Tibial nerve (tissue), 4 donors: ENCODE results near the gene SLC10A7. TPM values are rescaled to one million over a fixed set of nuclear protein-coding genes. Genes with fewer than 3 reads are reported as not detected.
A peak's percentile ranks its signal among the peaks of the same experiment; 100 is the strongest.

Experiments used
- DNase-seq, 2 donors: peaks; one replicate each; pipeline ENCODE4 v3.0.0-alpha.2; 2019; ENCODE audit warnings: low spot score in 2 of 2
- H3K27ac ChIP-seq, 4 donors: fragments of 200-600 bp; sonication (generic) in 3 of 4; one replicate each; pipeline ENCODE4 v1.5.1; 2017 to 2019; ENCODE audit warnings: mild to moderate bottlenecking in 1 of 4
- H3K27me3 ChIP-seq, 2 donors: fragments of 200-600 bp; sonication (generic) in 1 of 2; one replicate each; pipeline versions ENCODE4 v1.5.1 to v1.6.0; 2017 to 2019
- H3K36me3 ChIP-seq, 3 donors: fragments of 200-600 bp; sonication (generic); one replicate each; pipeline ENCODE4 v1.5.1; 2018 to 2019
- H3K4me1 ChIP-seq, 4 donors: fragments of 200-600 bp; sonication (generic) in 3 of 4; one replicate each; pipeline ENCODE4 v1.5.1; 2017 to 2019
- H3K4me3 ChIP-seq, 4 donors: fragments of 200-600 bp; sonication (generic) in 3 of 4; one replicate each; pipeline ENCODE4 v1.5.1; 2017 to 2019; ENCODE audit warnings: mild to moderate bottlenecking in 1 of 4, moderate library complexity in 1 of 4
- H3K9me3 ChIP-seq, 4 donors: fragments of 200-600 bp; sonication (generic) in 3 of 4; one replicate each; pipeline ENCODE4 v1.5.1; 2017 to 2019
- CTCF ChIP-seq, 5 experiments: fragments of 200-600 bp in 3 of 5; fragments of 450-650 bp in 2 of 5; sonication (generic) in 3 of 5; IDR thresholded peaks; one replicate each; pipeline ENCODE4 v1.5.1; 2016 to 2019; ENCODE audit warnings: antibody characterized with exemption in 5 of 5, mild to moderate bottlenecking in 3 of 5, moderate library complexity in 2 of 5
- EP300 ChIP-seq, 2 donors: sonication (generic); formaldehyde crosslinking; IDR thresholded peaks; one replicate each; pipeline ENCODE4 v1.6.1; 2017; ENCODE audit warnings: antibody characterized with exemption in 2 of 2, mild to moderate bottlenecking in 1 of 2
- POLR2A ChIP-seq, 2 donors: fragments of 450-650 bp; IDR thresholded peaks; one replicate each; pipeline ENCODE4 v1.6.1; 2017; ENCODE audit warnings: antibody characterized with exemption in 2 of 2, mild to moderate bottlenecking in 2 of 2, moderate library complexity in 2 of 2
- WGBS, 2 donors: methylation state at CpG; one replicate each; pipeline ENCODE4 v1.1.5; 2018; 5-methylcytosine and 5-hydroxymethylcytosine counted together
- total RNA-seq, 4 donors: library from RNA; depleted of rRNA; stranded (reverse); fragments of >200 nt; gene quantifications; one replicate each; pipeline ENCODE4 v1.1.0, GENCODE V29; 2016

Gene SLC10A7
- total RNA-seq, 4 donors from 2014 or later, result 9.8 to 13.8 (median 11.9) TPM

DNA sequence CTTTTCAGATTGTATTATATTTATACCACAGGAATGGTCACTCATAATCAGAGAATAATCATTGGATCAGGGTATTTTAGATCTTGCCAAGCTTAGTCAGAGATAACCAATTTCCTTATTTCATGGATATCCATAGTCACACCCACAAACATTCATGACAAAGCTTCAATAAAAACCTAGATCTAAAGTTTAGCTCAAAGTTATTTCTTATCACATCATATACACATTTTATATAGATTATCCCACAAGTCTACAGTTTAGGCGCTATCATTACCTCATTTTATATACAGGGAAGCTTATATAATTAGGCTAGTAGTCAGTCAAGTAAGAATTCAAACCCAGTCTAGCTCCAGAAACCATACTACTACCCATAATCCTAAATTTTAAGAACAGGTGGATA, 82.3 kb downstream of the SLC10A7 start:
- DNase-seq, result no peak
- WGBS, 2 donors, result 98% methylated on average over 1 of the region's 1 CpG
- H3K9me3 ChIP-seq, result no peaks in the 10 kb centered on the region
- H3K4me3 ChIP-seq, result no peak overlapping the region
- H3K27ac ChIP-seq, result no peak overlapping the region
- no peak for TF ChIP-seq CTCF (IDR thresholded peaks at IDR 0.05)
- no peak for TF ChIP-seq EP300 (IDR thresholded peaks at IDR 0.05)
- TF ChIP-seq POLR2A (IDR thresholded peaks at IDR 0.05), result no peak
- no peaks in the 10 kb centered on the region for H3K36me3 ChIP-seq
- no peaks in the 10 kb centered on the region for H3K27me3 ChIP-seq
- peaks cover 0 to 17% (median 0%) of the 10 kb centered on the region in 4 donors for H3K4me1 ChIP-seq

GRCh38 chr4:146437778-146438177, 84.0 kb downstream of the SLC10A7 start:
- 38 to 54% methylated on average over 2 of the region's 2 CpGs for WGBS, 2 donors

GRCh38 chr4:146436423-146437162, 85.1 kb downstream of the SLC10A7 start:
- Histone ChIP-seq H3K4me3 (no peak overlapping the region), H3K9me3 (no peaks in the 10 kb centered on the region), H3K27me3 (no peaks in the 10 kb centered on the region), H3K36me3 (no peaks in the 10 kb centered on the region), H3K27ac (no peak overlapping the region), H3K4me1 (peaks cover 0 to 17% (median 0%) of the 10 kb centered on the region in 4 donors)
- TF ChIP-seq CTCF (IDR thresholded peaks at IDR 0.05) (no peak), EP300 (IDR thresholded peaks at IDR 0.05) (no peak), POLR2A (IDR thresholded peaks at IDR 0.05) (no peak)
- 90 to 91% methylated on average over 4 of the region's 4 CpGs for WGBS, 2 donors
- no peak for DNase-seq

More at GRCh38 chr4:146437778-146438177, 84.0 kb downstream of the SLC10A7 start:
- no peak for TF ChIP-seq POLR2A (IDR thresholded peaks at IDR 0.05)
- TF ChIP-seq CTCF (IDR thresholded peaks at IDR 0.05), result no peak
- no peak for TF ChIP-seq EP300 (IDR thresholded peaks at IDR 0.05)
- H3K27ac ChIP-seq, result peak overlapping the region in 2 of 4 donors; percentile 29 to 55
- H3K4me1 ChIP-seq, result peaks cover 0 to 17% (median 0%) of the 10 kb centered on the region in 4 donors
- no peak for DNase-seq
- no peaks in the 10 kb centered on the region for H3K27me3 ChIP-seq
- no peak overlapping the region for H3K4me3 ChIP-seq
- H3K36me3 ChIP-seq, result no peaks in the 10 kb centered on the region
- no peaks in the 10 kb centered on the region for H3K9me3 ChIP-seq

DNA sequence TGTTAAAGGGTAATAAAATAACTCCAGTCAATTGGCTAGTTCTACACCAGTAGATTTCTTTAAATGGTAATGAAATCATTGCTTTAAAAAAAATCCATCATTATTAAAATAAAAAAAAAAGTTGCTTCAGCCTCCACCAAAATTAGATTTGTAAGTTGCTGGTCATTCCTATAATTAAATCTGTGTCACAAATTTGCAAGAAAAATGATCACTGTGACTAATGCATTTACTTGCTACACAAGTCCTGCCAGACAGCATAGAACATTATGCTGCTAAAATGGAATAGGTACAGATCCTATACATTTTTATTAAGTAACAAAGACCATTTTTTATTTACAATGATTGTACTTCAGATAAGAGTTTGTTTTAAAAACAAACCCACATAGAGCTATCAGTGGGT, 85.8 kb downstream of the SLC10A7 start:
- peaks cover 0 to 17% (median 0%) of the 10 kb centered on the region in 4 donors for H3K4me1 ChIP-seq
- no peak for DNase-seq
- no peak overlapping the region for H3K27ac ChIP-seq
- H3K9me3 ChIP-seq, result no peaks in the 10 kb centered on the region
- H3K4me3 ChIP-seq, result no peak overlapping the region
- no peaks in the 10 kb centered on the region for H3K36me3 ChIP-seq
- H3K27me3 ChIP-seq, result no peaks in the 10 kb centered on the region
- no peak for TF ChIP-seq EP300 (IDR thresholded peaks at IDR 0.05)
- TF ChIP-seq CTCF (IDR thresholded peaks at IDR 0.05), result no peak
- no peak for TF ChIP-seq POLR2A (IDR thresholded peaks at IDR 0.05)

DNA sequence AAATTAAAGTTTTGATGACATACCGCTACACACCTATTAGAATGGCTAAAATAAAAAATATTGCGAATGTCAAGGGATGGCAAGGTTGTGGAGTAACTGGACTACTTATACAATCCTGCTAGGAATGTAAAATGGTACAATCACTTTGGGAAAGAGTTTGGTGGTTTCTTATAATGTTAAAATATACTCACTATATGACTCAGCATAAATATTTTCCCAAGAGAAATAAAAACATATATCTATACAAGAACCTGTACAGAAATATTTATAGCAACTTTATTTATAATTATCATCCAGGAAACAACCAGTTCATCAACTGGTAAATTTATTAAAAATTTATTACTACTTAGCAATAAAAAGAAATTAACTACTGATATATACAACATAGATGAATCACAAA, 89.7 kb downstream of the SLC10A7 start:
- TF ChIP-seq CTCF (IDR thresholded peaks at IDR 0.05), result no peak
- no peak for TF ChIP-seq POLR2A (IDR thresholded peaks at IDR 0.05)
- no peak for TF ChIP-seq EP300 (IDR thresholded peaks at IDR 0.05)
- DNase-seq, result no peak
- H3K27ac ChIP-seq, result no peak overlapping the region
- H3K4me3 ChIP-seq, result no peak overlapping the region
- WGBS, 2 donors, result 97 to 98% methylated on average over 2 of the region's 2 CpGs
- no peaks in the 10 kb centered on the region for H3K4me1 ChIP-seq
- no peaks in the 10 kb centered on the region for H3K36me3 ChIP-seq
- H3K9me3 ChIP-seq, result no peaks in the 10 kb centered on the region
- no peaks in the 10 kb centered on the region for H3K27me3 ChIP-seq
